ENCODE results near the gene YIPF3.

DNA sequence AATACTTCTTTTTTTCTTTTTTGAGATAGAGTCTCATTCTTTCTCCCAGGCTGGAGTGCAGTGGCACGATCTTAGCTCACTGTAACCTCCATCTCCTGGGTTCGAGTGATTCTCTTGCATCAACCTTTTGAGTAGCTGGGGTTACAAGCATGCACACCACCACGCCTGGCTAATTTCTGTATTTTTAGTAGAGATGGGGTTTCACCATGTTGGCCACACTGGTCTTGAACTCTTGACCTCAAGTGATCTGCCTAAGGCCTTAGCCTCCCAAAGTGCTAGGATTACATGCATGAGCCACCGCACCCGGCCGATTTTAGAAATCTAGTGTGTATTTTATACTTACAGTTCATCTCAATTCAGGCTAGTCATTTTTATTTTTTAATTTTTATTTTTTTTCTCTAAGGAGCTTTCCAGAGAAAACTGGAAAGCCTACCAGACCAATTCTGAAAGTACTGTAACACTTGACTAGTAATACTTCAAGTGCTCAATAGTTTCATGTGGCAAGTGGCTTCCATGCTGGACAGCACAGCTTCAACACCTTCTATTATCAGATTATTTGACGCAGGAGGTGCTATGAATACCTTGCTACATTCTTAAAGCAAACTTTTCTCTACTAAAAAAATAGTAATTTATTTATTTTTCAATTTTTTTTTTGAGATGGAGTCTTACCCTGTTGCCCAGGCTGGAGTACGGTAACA lies 25.2 kb upstream of the YIPF3 start:
- TF ChIP-seq, protein P1, sequence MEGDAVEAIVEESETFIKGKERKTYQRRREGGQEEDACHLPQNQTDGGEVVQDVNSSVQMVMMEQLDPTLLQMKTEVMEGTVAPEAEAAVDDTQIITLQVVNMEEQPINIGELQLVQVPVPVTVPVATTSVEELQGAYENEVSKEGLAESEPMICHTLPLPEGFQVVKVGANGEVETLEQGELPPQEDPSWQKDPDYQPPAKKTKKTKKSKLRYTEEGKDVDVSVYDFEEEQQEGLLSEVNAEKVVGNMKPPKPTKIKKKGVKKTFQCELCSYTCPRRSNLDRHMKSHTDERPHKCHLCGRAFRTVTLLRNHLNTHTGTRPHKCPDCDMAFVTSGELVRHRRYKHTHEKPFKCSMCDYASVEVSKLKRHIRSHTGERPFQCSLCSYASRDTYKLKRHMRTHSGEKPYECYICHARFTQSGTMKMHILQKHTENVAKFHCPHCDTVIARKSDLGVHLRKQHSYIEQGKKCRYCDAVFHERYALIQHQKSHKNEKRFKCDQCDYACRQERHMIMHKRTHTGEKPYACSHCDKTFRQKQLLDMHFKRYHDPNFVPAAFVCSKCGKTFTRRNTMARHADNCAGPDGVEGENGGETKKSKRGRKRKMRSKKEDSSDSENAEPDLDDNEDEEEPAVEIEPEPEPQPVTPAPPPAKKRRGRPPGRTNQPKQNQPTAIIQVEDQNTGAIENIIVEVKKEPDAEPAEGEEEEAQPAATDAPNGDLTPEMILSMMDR (IDR thresholded peaks at IDR 0.05): no peak
- TF ChIP-seq POLR2A (IDR thresholded peaks at IDR 0.05) (no peak), POLR2AphosphoS5 (IDR thresholded peaks at IDR 0.05; ENCODE audit: insufficient read depth in 1 of 2, low read depth in 1 of 2) (no peak)

All from vagina (tissue), 2 donors.